ENCODE measurements around the gene EXTL2. TPM values are rescaled to one million over a fixed set of nuclear protein-coding genes. Genes with fewer than 3 reads are reported as not detected.
"Not testable (repeated sequence)": the region's sequence is repeated elsewhere in the genome, so short reads cannot be mapped to it uniquely, and the experiment has no call there.

Gene EXTL2
- total RNA-seq, 6 experiments from 2014 or later, result 5.2 to 8.7 (median 7.4) TPM

DNA sequence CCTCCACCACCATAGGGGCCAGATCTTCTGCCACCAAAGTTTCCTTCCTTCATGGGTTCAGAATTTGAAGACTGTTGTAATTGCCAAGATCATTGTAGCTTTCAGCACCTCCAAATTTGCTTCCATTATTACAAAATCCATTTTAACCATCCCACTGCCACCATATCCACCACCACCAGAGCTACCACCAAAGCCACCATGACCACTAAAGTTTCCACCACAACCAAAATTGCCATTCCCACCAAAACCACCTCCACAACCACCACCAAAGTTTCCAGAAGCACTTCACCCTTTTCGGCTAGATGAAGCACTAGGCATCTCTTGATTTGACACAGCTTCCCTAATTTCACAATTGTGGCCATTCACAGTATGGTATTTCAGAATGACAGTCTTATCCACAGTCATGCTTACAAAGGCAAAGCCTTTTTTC lies 46.5 kb upstream of the EXTL2 start:
- no peak overlapping the region for H3K27ac ChIP-seq
- H3K4me1 ChIP-seq, result no peaks in the 10 kb centered on the region
- H3K4me3 ChIP-seq, result no peak overlapping the region
- TF ChIP-seq, protein P1, sequence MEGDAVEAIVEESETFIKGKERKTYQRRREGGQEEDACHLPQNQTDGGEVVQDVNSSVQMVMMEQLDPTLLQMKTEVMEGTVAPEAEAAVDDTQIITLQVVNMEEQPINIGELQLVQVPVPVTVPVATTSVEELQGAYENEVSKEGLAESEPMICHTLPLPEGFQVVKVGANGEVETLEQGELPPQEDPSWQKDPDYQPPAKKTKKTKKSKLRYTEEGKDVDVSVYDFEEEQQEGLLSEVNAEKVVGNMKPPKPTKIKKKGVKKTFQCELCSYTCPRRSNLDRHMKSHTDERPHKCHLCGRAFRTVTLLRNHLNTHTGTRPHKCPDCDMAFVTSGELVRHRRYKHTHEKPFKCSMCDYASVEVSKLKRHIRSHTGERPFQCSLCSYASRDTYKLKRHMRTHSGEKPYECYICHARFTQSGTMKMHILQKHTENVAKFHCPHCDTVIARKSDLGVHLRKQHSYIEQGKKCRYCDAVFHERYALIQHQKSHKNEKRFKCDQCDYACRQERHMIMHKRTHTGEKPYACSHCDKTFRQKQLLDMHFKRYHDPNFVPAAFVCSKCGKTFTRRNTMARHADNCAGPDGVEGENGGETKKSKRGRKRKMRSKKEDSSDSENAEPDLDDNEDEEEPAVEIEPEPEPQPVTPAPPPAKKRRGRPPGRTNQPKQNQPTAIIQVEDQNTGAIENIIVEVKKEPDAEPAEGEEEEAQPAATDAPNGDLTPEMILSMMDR (IDR thresholded peaks at IDR 0.05), result no peak
- no peak for TF ChIP-seq POLR2A (IDR thresholded peaks at IDR 0.05)
- intact Hi-C loops (cut with DNase I), result no loop called here
- no peaks in the 10 kb centered on the region for H3K27me3 ChIP-seq
- no peaks in the 10 kb centered on the region for H3K9me3 ChIP-seq
- WGBS (ENCODE audit: insufficient coverage, low coverage, low lambda C conversion rate, missing lambda C conversion rate), result 33% methylated on average over 1 of the region's 1 CpG
- no peak for DNase-seq
- ATAC-seq, result no peak
- peaks cover 0 to 5% (median 0%) of the 10 kb centered on the region in 4 donors for H3K36me3 ChIP-seq

- Histone ChIP-seq H3K9me3 (no peaks in the 10 kb centered on the region), H3K27me3 (no peaks in the 10 kb centered on the region), H3K4me1 (no peaks in the 10 kb centered on the region), H3K27ac (no peak overlapping the region), H3K36me3 (peaks cover 0 to 5% (median 0%) of the 10 kb centered on the region in 4 donors), H3K4me3 (no peak overlapping the region)
- TF ChIP-seq, protein P1 (IDR thresholded peaks at IDR 0.05), result no peak
- TF ChIP-seq POLR2A (IDR thresholded peaks at IDR 0.05), result no peak
- intact Hi-C loops (cut with DNase I), result no loop called here
- no peak for ATAC-seq
- no peak for DNase-seq
These were observed 41.7 kb upstream of the EXTL2 start for GRCh38 chr1:100936194-100936967.

DNA sequence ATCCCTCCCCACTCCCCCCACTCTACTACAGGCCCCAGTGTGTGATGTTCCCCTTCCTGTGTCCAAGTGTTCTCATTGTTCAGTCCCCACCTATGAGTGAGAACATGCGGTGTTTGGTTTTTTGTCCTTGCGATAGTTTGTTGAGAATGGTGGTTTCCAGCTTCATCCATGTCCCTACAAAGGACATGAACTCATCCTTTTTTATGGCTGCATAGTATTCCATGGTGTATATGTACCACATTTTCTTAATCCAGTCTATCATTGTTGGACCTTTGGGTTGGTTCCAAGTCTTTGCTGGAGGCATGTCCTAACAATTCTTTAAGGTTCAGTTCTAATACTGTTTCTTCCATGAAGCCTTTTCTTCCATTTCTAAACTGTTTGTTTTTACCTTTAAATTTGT lies 38.9 kb upstream of the EXTL2 start:
- DNase-seq; H3K9me3 ChIP-seq; H3K4me3 ChIP-seq; H3K27me3 ChIP-seq; ATAC-seq; H3K36me3 ChIP-seq; H3K27ac ChIP-seq; H3K4me1 ChIP-seq; intact Hi-C loops (cut with DNase I): not testable (repeated sequence)
- WGBS (ENCODE audit: insufficient coverage, low coverage, low lambda C conversion rate, missing lambda C conversion rate), result 100% methylated on average over 2 of the region's 2 CpGs

DNA sequence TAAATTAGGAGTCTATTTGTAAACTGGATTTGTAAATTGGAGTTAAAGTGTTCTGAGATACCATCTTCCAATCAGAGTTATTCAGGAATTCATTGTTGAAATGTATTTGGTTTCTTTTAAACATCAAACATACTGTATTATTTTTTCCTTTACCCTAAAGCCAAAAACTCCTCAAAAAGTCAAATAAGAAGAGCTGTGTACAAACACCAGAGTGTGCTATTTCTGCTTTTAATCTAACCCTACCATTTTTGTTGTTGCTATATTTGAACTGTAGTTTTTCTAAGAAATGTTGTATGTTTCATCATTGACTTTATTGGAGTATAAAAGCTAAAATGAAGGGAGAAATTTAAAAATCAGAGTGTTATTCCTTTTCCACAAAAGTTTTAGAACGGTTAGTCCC lies 37.1 kb upstream of the EXTL2 start:
- H3K4me3 ChIP-seq, result no peak overlapping the region
- intact Hi-C loops (cut with DNase I), result no loop called here
- WGBS (ENCODE audit: insufficient coverage, low coverage, low lambda C conversion rate, missing lambda C conversion rate), result 100% methylated on average over 1 of the region's 1 CpG

GRCh38 chr1:100930494-100930893 lies 35.9 kb upstream of the EXTL2 start:
- no peaks in the 10 kb centered on the region for H3K36me3 ChIP-seq
- no peak for TF ChIP-seq POLR2A (IDR thresholded peaks at IDR 0.05)
- TF ChIP-seq, protein P1 (IDR thresholded peaks at IDR 0.05), result no peak
- no peak overlapping the region for H3K27ac ChIP-seq
- no peak for DNase-seq
- H3K9me3 ChIP-seq, result no peaks in the 10 kb centered on the region
- intact Hi-C loops (cut with DNase I), result no loop called here
- no peak overlapping the region for H3K4me3 ChIP-seq
- H3K27me3 ChIP-seq, result no peaks in the 10 kb centered on the region
- H3K4me1 ChIP-seq, result no peaks in the 10 kb centered on the region
- ATAC-seq, result no peak

More for the DNA sequence above, 37.1 kb upstream of the EXTL2 start:
- Histone ChIP-seq H3K36me3 (no peaks in the 10 kb centered on the region), H3K4me1 (no peaks in the 10 kb centered on the region), H3K27me3 (no peaks in the 10 kb centered on the region), H3K9me3 (no peaks in the 10 kb centered on the region), H3K27ac (no peak overlapping the region)
- ATAC-seq (no peak), DNase-seq (no peak)
- no peak for TF ChIP-seq POLR2A (IDR thresholded peaks at IDR 0.05)
- TF ChIP-seq, protein P1 (IDR thresholded peaks at IDR 0.05), result peak in 2 of 4 donors; percentile 11 to 15

All from right lobe of liver (tissue), 6 donors.